Suprapubic skin (tissue), 4 donors: ENCODE data around the gene LRMDA.

Experiments
- CTCF ChIP-seq, 2 donors: fragments of 200-600 bp in 1 of 2; fragments of 450-650 bp in 1 of 2; sonication (generic) in 1 of 2; IDR thresholded peaks; one replicate each; pipeline ENCODE4 v1.5.1; 2016 to 2019; ENCODE audit warnings: antibody characterized with exemption in 2 of 2, mild to moderate bottlenecking in 1 of 2, moderate library complexity in 1 of 2
- POLR2A ChIP-seq, 2 donors: fragments of 450-650 bp; IDR thresholded peaks; one replicate each; pipeline ENCODE4 v1.6.1; 2017; ENCODE audit warnings: antibody characterized with exemption in 2 of 2, mild to moderate bottlenecking in 2 of 2, moderate library complexity in 2 of 2
- POLR2AphosphoS5 ChIP-seq, 3 donors: sonication (generic); formaldehyde crosslinking; IDR thresholded peaks; one replicate each; pipeline ENCODE4 v1.6.1; 2017; ENCODE audit warnings: antibody characterized with exemption in 3 of 3

GRCh38 chr10:75807456-75807855 is 376.0 kb downstream of the LRMDA start:
- TF ChIP-seq CTCF (IDR thresholded peaks at IDR 0.05), result no peak
- no peak for TF ChIP-seq POLR2A (IDR thresholded peaks at IDR 0.05)
- no peak for TF ChIP-seq POLR2AphosphoS5 (IDR thresholded peaks at IDR 0.05)
